GM06990 (cell line): ENCODE data around the gene GLI1.

Experiments
- DNase-seq: peaks from one replicate; pipeline ENCODE4 v3.0.0-alpha.2; 2011; ENCODE audit not compliant: insufficient read length; ENCODE audit errors: extremely low read depth
- H3K27me3 ChIP-seq: replicated peaks from 2 replicates; pipeline ENCODE4 v1.6.0; 2011; ENCODE audit warnings: low read length; ENCODE audit not compliant: control insufficient read depth, insufficient read depth
- H3K36me3 ChIP-seq: 2 replicates; pipeline ENCODE4 v1.5.1; 2011; ENCODE audit warnings: low read length; ENCODE audit not compliant: control insufficient read depth, insufficient read depth
- H3K4me3 ChIP-seq: replicated peaks from 2 replicates; pipeline ENCODE4 v1.5.1; 2011; ENCODE audit warnings: low read depth, mild to moderate bottlenecking, control low read depth, low read length
- TF ChIP-seq, protein P1 (sequence below): IDR thresholded peaks from 2 replicates; pipeline ENCODE4 v1.5.1; 2011; ENCODE audit warnings: low read length, control low read depth, mild to moderate bottlenecking, inconsistent platforms; ENCODE audit not compliant: insufficient read depth, poor library complexity, severe bottlenecking

GLI1 gene

DNA sequence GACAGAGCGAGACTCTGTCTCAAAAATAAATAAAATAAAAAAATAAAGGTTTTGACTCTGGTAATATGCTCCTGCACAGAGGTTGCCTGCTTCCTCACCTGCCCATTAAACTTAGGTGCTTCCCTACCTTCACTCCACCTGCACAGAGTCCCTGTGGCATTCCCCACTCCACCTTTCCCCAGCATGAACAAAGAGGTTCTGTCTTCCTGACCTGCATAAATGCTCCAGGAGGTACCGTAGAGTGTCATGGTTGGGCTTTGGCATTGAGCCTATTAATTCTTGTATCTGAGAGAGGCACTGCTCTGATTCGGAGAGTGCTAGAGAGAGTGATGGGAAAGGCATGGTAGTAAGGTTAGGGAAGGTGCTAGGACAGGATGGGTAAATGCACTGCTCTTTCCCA lies 13.8 kb downstream of the GLI1 start:
- DNase-seq = no peak
- H3K4me3 ChIP-seq = no peak overlapping the region
- TF ChIP-seq, protein P1, sequence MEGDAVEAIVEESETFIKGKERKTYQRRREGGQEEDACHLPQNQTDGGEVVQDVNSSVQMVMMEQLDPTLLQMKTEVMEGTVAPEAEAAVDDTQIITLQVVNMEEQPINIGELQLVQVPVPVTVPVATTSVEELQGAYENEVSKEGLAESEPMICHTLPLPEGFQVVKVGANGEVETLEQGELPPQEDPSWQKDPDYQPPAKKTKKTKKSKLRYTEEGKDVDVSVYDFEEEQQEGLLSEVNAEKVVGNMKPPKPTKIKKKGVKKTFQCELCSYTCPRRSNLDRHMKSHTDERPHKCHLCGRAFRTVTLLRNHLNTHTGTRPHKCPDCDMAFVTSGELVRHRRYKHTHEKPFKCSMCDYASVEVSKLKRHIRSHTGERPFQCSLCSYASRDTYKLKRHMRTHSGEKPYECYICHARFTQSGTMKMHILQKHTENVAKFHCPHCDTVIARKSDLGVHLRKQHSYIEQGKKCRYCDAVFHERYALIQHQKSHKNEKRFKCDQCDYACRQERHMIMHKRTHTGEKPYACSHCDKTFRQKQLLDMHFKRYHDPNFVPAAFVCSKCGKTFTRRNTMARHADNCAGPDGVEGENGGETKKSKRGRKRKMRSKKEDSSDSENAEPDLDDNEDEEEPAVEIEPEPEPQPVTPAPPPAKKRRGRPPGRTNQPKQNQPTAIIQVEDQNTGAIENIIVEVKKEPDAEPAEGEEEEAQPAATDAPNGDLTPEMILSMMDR = no peak
- peaks cover 25% of the 10 kb centered on the region for H3K36me3 ChIP-seq
- H3K27me3 ChIP-seq = no peaks in the 10 kb centered on the region

DNA sequence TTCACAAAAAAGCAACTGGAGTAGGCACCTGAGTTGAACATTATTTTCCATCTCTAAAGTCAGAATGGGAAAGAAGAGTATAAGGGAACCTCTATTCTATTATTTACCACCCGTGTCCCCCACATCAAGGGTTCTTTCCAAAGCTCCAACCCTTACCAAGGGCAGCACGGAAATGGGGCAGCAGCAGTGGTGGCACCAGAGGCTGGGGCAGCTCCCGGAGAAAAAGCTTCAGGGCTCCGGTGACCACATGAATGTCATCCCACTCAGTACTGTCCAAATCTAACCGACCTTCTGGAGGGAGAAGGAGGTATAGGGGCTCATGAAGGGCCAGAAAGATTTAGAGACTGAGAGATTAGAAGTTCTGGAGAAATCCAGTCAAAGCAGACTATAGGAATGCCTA lies 14.3 kb downstream of the GLI1 start:
- H3K4me3 ChIP-seq = no peak overlapping the region
- H3K27me3 ChIP-seq = no peaks in the 10 kb centered on the region
- H3K36me3 ChIP-seq = peaks cover 25% of the 10 kb centered on the region
- no peak for DNase-seq
- TF ChIP-seq, protein P1 = no peak

DNA sequence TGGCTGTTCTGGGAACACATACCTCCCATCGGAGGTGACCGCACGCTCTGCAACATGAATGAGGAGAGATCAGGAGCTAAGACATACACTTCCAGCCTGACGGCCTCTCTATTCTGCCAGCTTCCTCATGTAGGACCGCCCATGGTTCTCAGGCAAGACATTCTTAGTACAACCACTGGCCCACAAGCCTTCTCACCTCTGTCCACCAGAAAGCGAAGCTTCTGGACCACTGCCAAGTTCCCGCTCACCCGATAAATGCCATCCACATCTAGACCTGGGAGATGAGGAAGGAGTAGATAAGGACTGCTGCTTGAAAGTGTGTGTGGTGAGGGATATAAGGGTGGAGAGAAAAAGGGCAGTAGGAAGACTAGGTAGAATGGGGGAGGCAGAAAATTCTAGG lies 14.8 kb downstream of the GLI1 start:
- H3K4me3 ChIP-seq = no peak overlapping the region
- no peak for DNase-seq
- TF ChIP-seq, protein P1 = no peak
- H3K36me3 ChIP-seq = peaks cover 23% of the 10 kb centered on the region
- no peaks in the 10 kb centered on the region for H3K27me3 ChIP-seq

DNA sequence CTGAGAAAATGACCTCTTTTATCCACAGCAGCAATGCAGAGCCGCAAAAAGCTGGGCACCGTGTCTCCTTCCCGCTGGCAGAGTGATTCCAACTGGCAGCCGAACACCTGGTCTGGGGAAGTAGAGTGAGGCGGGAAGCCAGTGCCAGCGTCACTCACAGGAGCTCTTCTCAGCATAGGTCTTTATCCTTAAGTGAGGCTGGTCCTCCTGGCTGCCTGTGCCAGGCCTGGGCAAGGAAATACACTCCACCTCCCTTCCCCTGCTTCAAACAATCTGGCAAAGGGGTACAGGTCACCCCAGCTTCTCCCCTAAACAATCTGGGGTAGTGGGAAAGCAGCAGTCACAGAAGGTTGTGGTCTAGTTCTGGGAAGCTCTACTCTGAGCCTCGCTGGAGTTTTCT lies 15.3 kb downstream of the GLI1 start:
- DNase-seq = no peak
- Histone ChIP-seq H3K36me3 (peaks cover 21% of the 10 kb centered on the region), H3K4me3 (no peak overlapping the region), H3K27me3 (no peaks in the 10 kb centered on the region)
- TF ChIP-seq, protein P1 = no peak

DNA sequence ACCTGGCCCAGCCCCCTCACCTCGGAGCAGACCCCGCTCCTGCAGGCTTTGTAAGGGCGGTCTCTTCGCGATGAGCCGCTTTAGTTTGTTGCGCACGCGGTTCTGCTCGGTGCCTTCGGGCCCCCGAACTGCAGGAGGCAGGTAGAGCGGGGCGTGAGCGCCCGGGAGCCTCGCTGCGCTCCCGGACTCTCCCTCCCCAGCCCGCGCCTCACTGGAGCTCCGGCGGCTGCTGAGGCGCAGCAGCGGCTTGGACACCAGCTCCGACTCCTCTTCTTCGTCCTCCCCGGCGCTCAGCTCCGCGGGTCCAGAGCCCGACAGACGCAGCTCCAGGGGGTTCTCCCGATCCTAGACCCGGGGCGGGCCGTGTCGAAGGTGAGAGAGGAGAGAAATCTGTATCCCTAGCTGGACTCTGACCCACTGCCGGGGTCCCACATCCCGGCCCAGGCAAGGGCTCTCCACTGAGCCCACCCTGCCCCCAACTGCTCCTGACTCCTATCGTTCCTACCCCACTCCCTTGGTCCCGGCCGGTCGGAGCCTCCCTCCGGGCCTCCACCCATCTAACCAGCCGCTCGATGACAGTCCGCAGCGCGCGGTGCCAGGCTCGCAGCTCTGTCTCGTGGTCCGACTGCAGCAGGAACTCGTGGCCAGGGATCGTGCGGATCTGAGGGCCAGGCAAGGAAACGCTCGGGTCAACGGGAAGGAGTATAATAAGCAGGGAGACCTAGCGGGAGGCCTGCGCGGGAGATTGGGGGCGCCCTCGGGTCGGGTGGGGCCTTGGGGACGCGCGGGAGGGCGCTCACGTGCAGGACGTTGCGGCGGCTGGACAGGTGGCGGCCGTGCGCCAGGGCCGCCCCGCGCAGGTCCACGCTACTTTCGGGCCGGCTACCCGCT lies 15.9 kb downstream of the GLI1 start:
- H3K27me3 ChIP-seq = no peaks in the 10 kb centered on the region
- no peak for DNase-seq
- peak overlapping the region; percentile 70 for H3K4me3 ChIP-seq
- H3K36me3 ChIP-seq = peaks cover 20% of the 10 kb centered on the region
- TF ChIP-seq, protein P1 = no peak
